H1 (cell line): ENCODE results near the gene CTPS2. TPM values are rescaled to one million over a fixed set of nuclear protein-coding genes. Genes with fewer than 3 reads are reported as not detected.

Experiments
- CTCF ChIA-PET: fragments of 300-600 bp; sonication (Branson Sonifier 250); formaldehyde crosslinking; loops from one replicate; lab custom pipeline; 2021; ENCODE audit not compliant: partially characterized antibody; lab: Charles Lee
- POLR2A ChIA-PET: fragments of 300-600 bp; sonication (Branson Sonifier 250); formaldehyde crosslinking; loops from one replicate; lab custom pipeline; 2021; ENCODE audit warnings: inconsistent platforms; ENCODE audit not compliant: partially characterized antibody; lab: Charles Lee
- DNase-seq, 2 experiments: peaks; one replicate each; pipeline versions ENCODE4 v3.0.0 to v3.0.0-alpha.2; 2010 to 2022; ENCODE audit warnings: low spot score in 2 of 2, low read depth in 1 of 2, mixed read lengths in 1 of 2
- FAIRE-seq: peaks from 2 replicates; lab custom pipeline; 2011; peaks lifted over from hg19 to GRCh38; lab: Jason Lieb, UNC
- H2AFZ ChIP-seq: 2 replicates; pipeline ENCODE4 v1.8.1; 2012; ENCODE audit warnings: low read length, inconsistent platforms
- H2AK5ac ChIP-seq: 2 replicates; pipeline ENCODE4 v1.6.1; 2013; ENCODE audit warnings: low read depth, low read length
- H2BK120ac ChIP-seq: replicated peaks from 2 replicates; pipeline ENCODE3; 2013; ENCODE audit warnings: low read depth, low read length, inconsistent platforms
- H2BK12ac ChIP-seq: 2 replicates; pipeline ENCODE4 v1.6.1; 2013; ENCODE audit warnings: low read depth, low read length
- H2BK15ac ChIP-seq: 2 replicates; pipeline ENCODE4 v1.6.1; 2013; ENCODE audit warnings: low read length
- H2BK20ac ChIP-seq: 2 replicates; pipeline ENCODE4 v1.6.1; 2013; ENCODE audit warnings: low read length
- H2BK5ac ChIP-seq: 2 replicates; pipeline ENCODE4 v1.6.1; 2013; ENCODE audit warnings: low read depth, low read length
- H3K14ac ChIP-seq: 2 replicates; pipeline ENCODE4 v1.6.1; 2013; ENCODE audit warnings: inconsistent platforms; ENCODE audit not compliant: insufficient read length
- H3K18ac ChIP-seq: 2 replicates; pipeline ENCODE4 v1.6.1; 2013; ENCODE audit warnings: low read length; ENCODE audit errors: extremely low read depth
- H3K23ac ChIP-seq: 2 replicates; pipeline ENCODE4 v1.6.1; 2013; ENCODE audit warnings: inconsistent platforms; ENCODE audit not compliant: insufficient read length
- H3K23me2 ChIP-seq: 2 replicates; pipeline ENCODE4 v1.6.1; 2013; ENCODE audit warnings: low read depth, low read length
- H3K27ac ChIP-seq: 2 replicates; pipeline ENCODE4 v1.6.1; 2011; ENCODE audit warnings: low read depth, low read length, inconsistent platforms
- H3K27me3 ChIP-seq, 4 experiments: replicated peaks in 1 of 4; 1 replicate in 1 of 4; 2 replicates in 3 of 4; pipeline versions ENCODE4 v1.6.1 to v1.8.1; 2011 to 2013; ENCODE audit warnings: low read length in 3 of 4, mild to moderate bottlenecking in 3 of 4, inconsistent platforms in 2 of 4, mixed read lengths in 2 of 4, moderate library complexity in 1 of 4; ENCODE audit not compliant: control insufficient read depth in 3 of 4, insufficient read depth in 3 of 4; ENCODE audit errors: extremely low read depth in 1 of 4
- H3K36me3 ChIP-seq, 4 experiments: 2 replicates each; pipeline versions ENCODE4 v1.6.1 to v1.8.1; 2011 to 2013; ENCODE audit warnings: mild to moderate bottlenecking in 4 of 4, low read length in 3 of 4, moderate library complexity in 2 of 4, control low read depth in 1 of 4, inconsistent platforms in 1 of 4; ENCODE audit not compliant: insufficient read depth in 4 of 4, control insufficient read depth in 2 of 4
- H3K4ac ChIP-seq: replicated peaks from 2 replicates; pipeline ENCODE3; 2013; ENCODE audit warnings: low read length, low read depth, mixed read lengths, inconsistent platforms; ENCODE audit not compliant: insufficient read length
- H3K4me1 ChIP-seq, 4 experiments: replicated peaks in 1 of 4; 1 replicate in 1 of 4; 2 replicates in 3 of 4; pipeline versions ENCODE4 v1.6.1 to v1.8.1; 2011 to 2013; ENCODE audit warnings: low read length in 3 of 4, inconsistent platforms in 2 of 4, mixed read lengths in 1 of 4; ENCODE audit not compliant: insufficient read depth in 4 of 4, control insufficient read depth in 3 of 4
- H3K4me2 ChIP-seq, 2 experiments: 2 replicates each; pipeline versions ENCODE4 v1.6.1 to v1.8.1; 2011 to 2013; ENCODE audit warnings: low read depth in 2 of 2, low read length in 2 of 2, control low read depth in 1 of 2, inconsistent platforms in 1 of 2, mild to moderate bottlenecking in 1 of 2; ENCODE audit not compliant: insufficient read depth in 1 of 2
- H3K4me3 ChIP-seq, 4 experiments: fragments of 200-600, 300-600 bp in 1 of 4; sonication (generic), shearing (Covaris generic), sonication (Bioruptor Twin) in 1 of 4; 2 replicates each; pipeline versions ENCODE4 v1.5.1 to v1.8.1; 2011 to 2016; ENCODE audit warnings: low read length in 4 of 4, low read depth in 3 of 4, control low read depth in 2 of 4, inconsistent platforms in 2 of 4, mild to moderate bottlenecking in 2 of 4, mixed read lengths in 1 of 4, moderate library complexity in 1 of 4; ENCODE audit not compliant: insufficient read depth in 2 of 4; ENCODE audit errors: extremely low read depth in 1 of 4
- H3K56ac ChIP-seq: replicated peaks from 2 replicates; pipeline ENCODE3; 2013; ENCODE audit warnings: low read depth, mild to moderate bottlenecking, mixed read lengths, low read length, inconsistent platforms; ENCODE audit not compliant: insufficient read length
- H3K79me1 ChIP-seq: 2 replicates; pipeline ENCODE4 v1.6.1; 2013; ENCODE audit warnings: low read depth, low read length, control low read depth
- H3K79me2 ChIP-seq, 2 experiments: 2 replicates each; pipeline versions ENCODE4 v1.6.1 to v1.8.1; 2012 to 2013; ENCODE audit warnings: low read length in 2 of 2, mild to moderate bottlenecking in 2 of 2, inconsistent platforms in 1 of 2; ENCODE audit not compliant: insufficient read depth in 2 of 2, control insufficient read depth in 1 of 2
- H3K9ac ChIP-seq, 4 experiments: replicated peaks in 1 of 4; 1 replicate in 1 of 4; 2 replicates in 3 of 4; pipeline versions ENCODE4 v1.6.1 to v1.8.1; 2011 to 2013; ENCODE audit warnings: low read depth in 3 of 4, low read length in 3 of 4, control low read depth in 2 of 4, mild to moderate bottlenecking in 2 of 4, moderate library complexity in 2 of 4, inconsistent platforms in 1 of 4; ENCODE audit errors: extremely low read depth in 1 of 4
- H3K9me3 ChIP-seq, 2 experiments: 2 replicates each; pipeline versions ENCODE4 v1.6.1 to v1.8.1; 2012 to 2013; ENCODE audit warnings: mild to moderate bottlenecking in 2 of 2, moderate library complexity in 2 of 2, control low read depth in 1 of 2, inconsistent platforms in 1 of 2, low read depth in 1 of 2, low read length in 1 of 2, mixed read lengths in 1 of 2; ENCODE audit not compliant: insufficient read depth in 2 of 2
- H4K20me1 ChIP-seq, 2 experiments: replicated peaks in 1 of 2; 2 replicates each; pipeline versions ENCODE3 to v1.8.1; 2011 to 2013; ENCODE audit warnings: inconsistent platforms in 2 of 2, low read length in 2 of 2, mild to moderate bottlenecking in 1 of 2; ENCODE audit not compliant: insufficient read depth in 2 of 2, control insufficient read depth in 1 of 2
- H4K5ac ChIP-seq: 2 replicates; pipeline ENCODE4 v1.6.1; 2013; ENCODE audit warnings: low read length, low read depth, mixed read lengths, inconsistent platforms; ENCODE audit not compliant: insufficient read length
- H4K8ac ChIP-seq: 2 replicates; pipeline ENCODE4 v1.8.0; 2013; ENCODE audit warnings: mild to moderate bottlenecking, moderate library complexity, low read length, inconsistent platforms; ENCODE audit not compliant: insufficient read depth; ENCODE audit errors: extremely low read depth
- H4K91ac ChIP-seq: replicated peaks from 2 replicates; pipeline ENCODE3; 2013; ENCODE audit warnings: low read length, mixed read lengths, inconsistent platforms; ENCODE audit not compliant: insufficient read length
- CTBP2 ChIP-seq: IDR thresholded peaks from 2 replicates; pipeline ENCODE4 v1.7.0; 2011; ENCODE audit warnings: borderline replicate concordance, mild to moderate bottlenecking, moderate library complexity, mixed read lengths, low read length; ENCODE audit not compliant: insufficient read depth, insufficient read length
- GABPA ChIP-seq: IDR thresholded peaks from 2 replicates; pipeline ENCODE4 v1.6.1; 2011; ENCODE audit warnings: mild to moderate bottlenecking, low read length, moderate library complexity, borderline replicate concordance; ENCODE audit not compliant: insufficient read depth
- KDM4A ChIP-seq: IDR thresholded peaks from one replicate; pipeline ENCODE4 v1.7.1; 2012; ENCODE audit warnings: low read depth, mild to moderate bottlenecking, moderate library complexity, low read length, inconsistent platforms; ENCODE audit not compliant: severe bottlenecking
- KDM5A ChIP-seq: fragments of 200-600 bp; IDR thresholded peaks from 2 replicates; pipeline ENCODE4 v1.7.1; 2012; ENCODE audit warnings: mild to moderate bottlenecking, low read length, inconsistent platforms, mixed read lengths
- NANOG ChIP-seq: IDR thresholded peaks from 2 replicates; pipeline ENCODE4 v1.6.1; 2011; ENCODE audit warnings: low read length, low read depth, mild to moderate bottlenecking, inconsistent platforms; ENCODE audit not compliant: insufficient read depth, poor library complexity, severe bottlenecking
- SAP30 ChIP-seq: fragments of 300-600 bp; sonication (generic); IDR thresholded peaks from 2 replicates; pipeline ENCODE4 v1.7.1; 2012; ENCODE audit warnings: low read length, moderate library complexity, mild to moderate bottlenecking, inconsistent platforms; ENCODE audit not compliant: insufficient read depth, insufficient replicate concordance
- SIN3A ChIP-seq, 2 experiments: IDR thresholded peaks in 1 of 2; conservative IDR thresholded peaks in 1 of 2; 2 replicates each; pipeline ENCODE4 v1.6.1; 2011 to 2012; ENCODE audit warnings: low read length in 2 of 2, improper control_type of control experiment in 1 of 2, low read depth in 1 of 2, mild to moderate bottlenecking in 1 of 2
- TEAD4 ChIP-seq: IDR thresholded peaks from 2 replicates; pipeline ENCODE4 v1.6.1; 2012; ENCODE audit warnings: low read depth, low read length, inconsistent platforms, mixed read lengths
- WGBS, 2 experiments: shearing (Covaris generic) in 1 of 2; methylation state at CpG; one replicate each; pipeline versions ENCODE4 v1.1.6 to v1.1.7; 2013 to 2015; ENCODE audit warnings: low lambda C conversion rate in 2 of 2, mixed read lengths in 2 of 2, inconsistent platforms in 1 of 2, low coverage in 1 of 2, missing lambda C conversion rate in 1 of 2; ENCODE audit not compliant: insufficient replicate concordance in 2 of 2, insufficient coverage in 1 of 2, insufficient read length in 1 of 2; ENCODE audit errors: extremely low coverage in 1 of 2, missing lambda C conversion rate in 1 of 2; 5-methylcytosine and 5-hydroxymethylcytosine counted together
- polyA plus RNA-seq, 7 experiments: library from polyadenylated mRNA; depleted of rRNA in 3 of 7; stranded (reverse) in 5 of 7; unstranded in 2 of 7; fragments of >200 nt in 5 of 7; fragments of 200-250 nt in 2 of 7; gene quantifications; 1 replicate in 5 of 7; 2 replicates in 1 of 7; 4 replicates in 1 of 7; pipeline versions ENCODE4 v1.2.1 to v1.2.3, GENCODE V29; 2011 to 2013; ENCODE audit warnings: missing spikeins in 2 of 7, mixed read lengths in 2 of 7
- total RNA-seq: library from RNA; stranded (reverse); fragmentation: NEBNext Ultra II Directional; extraction: Animal tissue kit (Norgen Biotek cat#: 25700); gene quantifications from 2 replicates; pipeline ENCODE4 v1.2.1, GENCODE V29; 2021
- TF ChIP-seq, protein P1 (sequence below): IDR thresholded peaks from 2 replicates; pipeline ENCODE4 v1.6.1; 2011; ENCODE audit warnings: low read depth, mild to moderate bottlenecking, low read length; ENCODE audit not compliant: insufficient read depth

Gene CTPS2
- total and polyA plus RNA-seq, 2 of the 8 experiments (the other 6 are each of a cell fraction or from before 2014, with no cell fraction given), result 17.1 to 34.0 TPM

DNA sequence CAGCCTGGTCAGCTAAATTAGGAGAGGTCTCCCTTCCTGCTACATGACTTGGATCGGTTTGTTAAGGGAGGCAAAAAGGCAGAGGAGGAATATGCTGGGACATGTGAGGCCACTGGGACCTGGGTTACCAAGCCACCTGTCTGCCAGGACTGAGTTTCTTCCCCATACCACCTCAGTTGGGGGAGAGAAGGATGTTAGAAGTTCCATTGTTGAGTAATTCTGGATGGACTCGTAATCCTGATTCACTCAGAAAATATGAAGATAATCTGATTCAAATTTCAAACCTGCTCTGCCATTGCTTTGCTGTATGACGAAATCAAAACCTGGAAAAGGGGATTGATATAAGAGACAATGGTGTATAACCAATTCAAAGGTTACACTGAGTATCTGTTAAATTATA, 159.9 kb downstream of the CTPS2 start:
- no peak for DNase-seq
- WGBS, 2 experiments, result 79% methylated on average over 3 of the region's 3 CpGs; no CpG with 5 or more reads in 1 of the 2 experiments
- Histone ChIP-seq H3K27me3 (no peaks in the 10 kb centered on the region), H2BK5ac (no peak overlapping the region), H3K4me3 (no peak overlapping the region), H3K14ac (no peak overlapping the region), H2BK15ac (no peak overlapping the region), H2BK12ac (no peak overlapping the region), H2AFZ (no peak overlapping the region), H3K56ac (no peak overlapping the region), H3K9me3 (peaks cover 0 to 4% of the 10 kb centered on the region in 2 experiments; a peak in 2 of 4 replicates), H3K4me1 (no peaks in the 10 kb centered on the region), H3K27ac (no peak overlapping the region), H2BK20ac (no peak overlapping the region), H4K20me1 (no peaks in the 10 kb centered on the region), H3K36me3 (no peaks in the 10 kb centered on the region), H4K5ac (no peak overlapping the region), H3K79me1 (no peaks in the 10 kb centered on the region), H2AK5ac (no peak overlapping the region), H3K9ac (no peak overlapping the region), H3K18ac (no peak overlapping the region), H4K8ac (no peak overlapping the region), H3K79me2 (no peaks in the 10 kb centered on the region), H3K23ac (no peak overlapping the region), H3K4ac (no peak overlapping the region), H4K91ac (no peak overlapping the region), H2BK120ac (no peak overlapping the region), H3K23me2 (no peaks in the 10 kb centered on the region; the same call in 1 of the 2 replicates), H3K4me2 (no peak overlapping the region)
- CTCF ChIA-PET, result interaction anchor here (0.6 kb wide), 1 partner anchor 83 kb away, joined by 3 read pairs; no protein-coding TSS in a partner anchor
- FAIRE-seq, result peak; percentile 42
- POLR2A ChIA-PET, result no interaction called here
- no peak for TF ChIP-seq KDM5A
- no peak for TF ChIP-seq SIN3A (conservative IDR thresholded peaks at IDR 0.05 in 1 of 2, IDR thresholded peaks at IDR 0.05 in 1 of 2; ENCODE audit: low read depth in 1 of 2, low read length in 2 of 2)
- no peak for TF ChIP-seq KDM4A
- TF ChIP-seq GABPA, result no peak
- TF ChIP-seq NANOG, result no peak
- no peak for TF ChIP-seq SAP30
- TF ChIP-seq CTBP2, result no peak
- no peak for TF ChIP-seq TEAD4
- TF ChIP-seq, protein P1, sequence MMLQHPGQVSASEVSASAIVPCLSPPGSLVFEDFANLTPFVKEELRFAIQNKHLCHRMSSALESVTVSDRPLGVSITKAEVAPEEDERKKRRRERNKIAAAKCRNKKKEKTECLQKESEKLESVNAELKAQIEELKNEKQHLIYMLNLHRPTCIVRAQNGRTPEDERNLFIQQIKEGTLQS, result no peak
